ENCODE measurements around the gene HIBADH. TPM values are rescaled to one million over a fixed set of nuclear protein-coding genes. Genes with fewer than 3 reads are reported as not detected.

Gene HIBADH
- total and polyA plus RNA-seq, 2 of the 4 experiments (the other 2 are of a cell fraction) = 36.6 to 52.5 TPM

DNA sequence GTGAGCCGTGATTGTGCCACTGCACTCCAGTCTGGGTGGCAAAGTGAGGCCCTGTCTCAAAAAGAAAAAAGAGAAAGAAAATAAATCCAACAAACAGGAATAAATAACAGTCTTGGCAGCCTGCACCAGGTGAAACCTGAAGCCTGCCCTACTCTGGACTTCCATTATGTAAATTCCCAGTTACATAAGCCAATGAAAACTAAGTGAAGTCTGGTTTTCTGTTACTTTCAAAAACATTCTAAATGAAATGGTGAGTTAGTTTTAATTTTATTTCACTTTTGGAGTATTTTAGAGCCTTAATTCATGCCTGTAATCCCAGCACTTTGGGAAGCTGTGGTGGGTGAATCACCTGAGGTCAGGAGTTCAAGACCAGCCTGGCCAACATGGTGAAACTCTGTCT lies 22.5 kb upstream of the HIBADH start:
- intact Hi-C loops (cut with micrococcal nuclease) = loop anchor here (5.0 kb wide), 1 partner anchor 37 kb away; no protein-coding TSS in a partner anchor

More for the DNA sequence above, 22.5 kb upstream of the HIBADH start:
- Histone ChIP-seq H3K9me1 (ENCODE audit: insufficient read depth, low read length) (no peaks in the 10 kb centered on the region), H3K4me1 (ENCODE audit: control insufficient read depth, insufficient read depth, low read length) (no peaks in the 10 kb centered on the region), H3K23ac (ENCODE audit: low read depth, low read length) (no peak overlapping the region), H3K14ac (replicated peaks; ENCODE audit: low read depth, low read length) (no peak overlapping the region), H4K20me1 (ENCODE audit: insufficient read depth, low read length) (no peaks in the 10 kb centered on the region), H2AK5ac (ENCODE audit: low read depth, low read length) (no peak overlapping the region), H3K27me3 (ENCODE audit: control insufficient read depth, insufficient read depth, low read length) (no peaks in the 10 kb centered on the region), H3K4me3 (ENCODE audit: insufficient read depth, low read depth, low read length) (no peak overlapping the region), H2BK15ac (ENCODE audit: low read depth, low read length) (no peak overlapping the region), H3K79me1 (ENCODE audit: low read depth in 1 of 2, low read length in 2 of 2) (no peaks in the 10 kb centered on the region), H3K4ac (ENCODE audit: low read depth, low read length) (no peak overlapping the region), H4K8ac (ENCODE audit: low read depth in 2 of 2, low read length in 2 of 2) (no peak overlapping the region), H3K18ac (ENCODE audit: low read depth, low read length) (no peak overlapping the region), H2BK20ac (ENCODE audit: low read depth, low read length) (no peak overlapping the region), H3K4me2 (ENCODE audit: low read depth, low read length) (no peak overlapping the region), H3K9me3 (ENCODE audit: control insufficient read depth, insufficient read depth, low read length) (no peaks in the 10 kb centered on the region), H2AK9ac (replicated peaks; ENCODE audit: low read depth, low read length, poor library complexity) (no peak overlapping the region), H2AFZ (replicated peaks; ENCODE audit: low read length, poor library complexity) (no peak overlapping the region), H2BK120ac (ENCODE audit: low read depth, low read length) (no peak overlapping the region), H4K91ac (ENCODE audit: insufficient read depth, low read depth, low read length) (no peak overlapping the region), H2BK5ac (ENCODE audit: low read depth, low read length, poor library complexity, severe bottlenecking) (no peak overlapping the region), H4K5ac (ENCODE audit: low read depth, low read length) (no peak overlapping the region), H3K27ac (ENCODE audit: insufficient read depth, low read length) (no peak overlapping the region), H3K56ac (ENCODE audit: extremely low read depth, insufficient read depth, low read length) (no peak overlapping the region), H3K36me3 (ENCODE audit: control insufficient read depth, insufficient read depth, low read length) (no peaks in the 10 kb centered on the region), H3K9ac (ENCODE audit: low read depth, low read length) (no peak overlapping the region)
- no TSS peak for BruUV-seq (replicated peaks)
- in situ Hi-C loops (cut with MboI; ENCODE audit: low sequenced_read_pairs) = no loop called here
- no peak for TF ChIP-seq MAZ (IDR thresholded peaks at IDR 0.05; ENCODE audit: borderline replicate concordance, low read depth, low read length)
- TF ChIP-seq BHLHE40 (IDR thresholded peaks at IDR 0.05; ENCODE audit: low read depth, low read length) = no peak
- no peak for TF ChIP-seq RCOR1 (IDR thresholded peaks at IDR 0.05; ENCODE audit: insufficient replicate concordance, low read length)
- no CpG with 5 or more reads among the region's 1 CpG for WGBS, 2 experiments (ENCODE audit: extremely low coverage in 2 of 2, insufficient read length in 1 of 2)
- ATAC-seq (ENCODE audit: low read depth) (no peak), DNase-seq (no peak)
- ChIA-PET POLR2A (ENCODE audit: unreplicated experiment) (no interaction called here), CTCF (no interaction called here)
- dilution Hi-C loops (cut with HindIII; ENCODE audit: low sequenced_read_pairs, unreplicated experiment) = no loop called here

Measured in IMR-90 (cell line).